Activated effector memory CD4-positive, alpha-beta T cell treated with Interleukin-2 at 50 U/mL for 16 hours (primary cell): ENCODE data around the gene SPATA21.
"Not testable (repeated sequence)": the region's sequence is repeated elsewhere in the genome, so short reads cannot be mapped to it uniquely, and the experiment has no call there.

Experiments
- DNase-seq: peaks from one replicate; pipeline ENCODE4 v3.0.0-alpha.2; 2020

The SPATA21 gene

GRCh38 chr1:16436946-16437474 is at the start of gene SPATA21:
Gene SPATA21 (minus strand): TSS chr1:16437424. CDS start chr1:16431371, 6,053 bp downstream.
- DNase-seq: no peak

DNA sequence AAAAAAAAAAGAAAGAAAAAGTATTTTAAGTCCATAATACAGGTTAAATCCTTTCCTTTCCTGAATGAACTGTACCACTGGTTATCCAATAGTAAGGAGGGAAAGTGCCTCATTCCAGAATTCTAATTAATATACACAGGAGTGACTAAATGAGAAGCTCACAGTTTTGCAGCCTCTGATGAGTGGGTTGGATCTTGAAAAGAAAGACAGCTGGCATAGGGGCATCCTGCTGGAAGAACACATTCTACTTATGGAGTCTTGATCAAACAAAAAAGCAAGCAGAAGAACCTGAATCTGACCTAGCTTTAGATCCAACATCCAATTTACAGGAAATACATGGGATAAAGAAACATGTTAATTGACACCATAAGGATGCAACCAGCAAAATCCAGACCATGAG is 49.8 kb upstream of the SPATA21 start:
- DNase-seq: not testable (repeated sequence)

GRCh38 chr1:16486316-16486715 is 49.1 kb upstream of the SPATA21 start:
- DNase-seq: not testable (repeated sequence)

GRCh38 chr1:16484931-16485330 is 47.7 kb upstream of the SPATA21 start:
- DNase-seq: no peak

- no peak for DNase-seq
These were observed 47.2 kb upstream of the SPATA21 start for GRCh38 chr1:16484501-16484835.

DNA sequence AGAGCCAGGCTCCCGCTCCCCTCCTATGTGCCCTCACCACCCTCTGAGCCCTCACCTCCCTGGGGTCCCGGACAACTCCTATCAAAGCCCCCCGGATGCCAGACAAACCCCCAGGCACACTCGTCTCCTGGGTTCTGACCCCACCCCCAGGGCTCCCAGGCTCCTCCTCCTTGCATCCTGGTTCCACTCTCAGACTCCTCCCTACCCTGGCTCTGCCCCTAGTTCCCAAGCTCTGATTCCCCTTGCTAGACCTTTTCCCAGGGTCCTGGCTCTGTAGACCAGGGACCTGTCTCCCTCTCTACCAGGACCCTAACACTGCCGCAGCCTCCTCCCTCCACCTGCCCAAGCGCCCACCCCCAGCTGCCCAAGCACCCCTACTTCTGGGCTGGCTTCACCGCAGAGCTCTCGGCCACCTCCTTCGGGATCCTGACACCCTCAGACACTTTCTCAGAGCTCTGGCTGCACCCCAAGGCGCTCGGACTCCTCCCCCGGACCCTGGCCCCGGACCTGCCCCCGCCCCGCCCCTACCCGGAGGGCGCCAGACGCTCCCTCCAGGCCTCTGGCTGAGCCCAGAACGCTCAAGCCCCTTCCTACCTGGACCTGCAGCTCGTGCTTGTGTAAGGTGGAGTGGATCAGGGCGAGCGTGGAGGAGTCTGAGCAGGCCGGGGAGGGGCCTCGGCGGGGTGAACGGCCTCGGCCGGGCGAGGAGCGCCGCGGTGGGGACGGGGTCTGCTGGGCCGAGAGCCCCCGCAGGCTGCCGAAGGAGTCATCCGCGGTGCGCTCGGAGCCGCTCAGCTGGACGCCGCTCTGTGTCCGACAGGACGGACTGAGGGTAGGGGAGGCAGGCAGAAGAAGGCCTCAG is 46.6 kb upstream of the SPATA21 start:
- not testable (repeated sequence) for DNase-seq

DNA sequence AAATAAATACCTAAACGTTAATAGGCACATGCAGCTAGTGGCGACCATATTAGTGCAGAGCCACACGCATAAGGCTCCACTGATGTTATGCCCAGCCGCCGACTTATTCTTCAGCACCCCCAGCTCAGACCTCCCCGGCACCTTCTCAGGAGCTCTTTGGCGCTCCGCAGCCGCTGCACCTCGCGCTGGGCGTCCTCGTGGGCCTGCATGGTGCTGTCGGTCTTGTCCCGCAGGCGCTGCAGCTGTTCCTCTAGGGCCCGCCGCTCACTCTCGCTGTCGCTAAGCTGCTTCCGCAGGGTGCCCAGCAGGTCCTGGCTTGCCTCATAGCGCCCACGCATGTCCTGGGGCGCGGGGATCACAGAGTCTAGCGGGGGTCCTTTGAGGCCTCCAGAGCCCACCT is 45.9 kb upstream of the SPATA21 start:
- DNase-seq: not testable (repeated sequence)

DNA sequence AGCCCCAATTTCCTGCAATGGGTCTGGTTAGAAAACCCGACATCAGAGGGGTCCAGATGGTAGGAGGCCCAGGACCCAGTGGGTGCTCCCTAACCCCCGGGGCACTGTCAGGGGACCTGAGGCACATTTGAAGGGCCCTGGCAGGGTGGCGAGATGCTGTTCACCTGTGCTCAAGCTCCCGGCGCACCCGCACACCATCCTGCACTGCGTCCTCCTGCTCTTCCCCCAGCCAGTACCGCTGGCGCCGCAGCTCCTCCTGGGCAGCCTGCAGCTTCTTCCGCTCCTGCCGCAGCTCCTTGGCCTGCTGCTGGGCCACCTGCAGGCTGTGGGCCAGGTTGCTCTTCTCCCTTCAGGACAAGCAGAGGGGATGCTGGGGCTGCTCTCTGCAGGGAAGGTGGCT is 40.9 kb upstream of the SPATA21 start:
- no peak for DNase-seq

GRCh38 chr1:16475771-16476770 is 38.8 kb upstream of the SPATA21 start:
- not testable (repeated sequence) for DNase-seq

- not testable (repeated sequence) for DNase-seq
These were observed 37.7 kb upstream of the SPATA21 start for GRCh38 chr1:16474891-16475290.

GRCh38 chr1:16474166-16474800 is 37.1 kb upstream of the SPATA21 start:
- no peak for DNase-seq

- DNase-seq: no peak
These were observed 31.3 kb upstream of the SPATA21 start for GRCh38 chr1:16468558-16468957.

DNA sequence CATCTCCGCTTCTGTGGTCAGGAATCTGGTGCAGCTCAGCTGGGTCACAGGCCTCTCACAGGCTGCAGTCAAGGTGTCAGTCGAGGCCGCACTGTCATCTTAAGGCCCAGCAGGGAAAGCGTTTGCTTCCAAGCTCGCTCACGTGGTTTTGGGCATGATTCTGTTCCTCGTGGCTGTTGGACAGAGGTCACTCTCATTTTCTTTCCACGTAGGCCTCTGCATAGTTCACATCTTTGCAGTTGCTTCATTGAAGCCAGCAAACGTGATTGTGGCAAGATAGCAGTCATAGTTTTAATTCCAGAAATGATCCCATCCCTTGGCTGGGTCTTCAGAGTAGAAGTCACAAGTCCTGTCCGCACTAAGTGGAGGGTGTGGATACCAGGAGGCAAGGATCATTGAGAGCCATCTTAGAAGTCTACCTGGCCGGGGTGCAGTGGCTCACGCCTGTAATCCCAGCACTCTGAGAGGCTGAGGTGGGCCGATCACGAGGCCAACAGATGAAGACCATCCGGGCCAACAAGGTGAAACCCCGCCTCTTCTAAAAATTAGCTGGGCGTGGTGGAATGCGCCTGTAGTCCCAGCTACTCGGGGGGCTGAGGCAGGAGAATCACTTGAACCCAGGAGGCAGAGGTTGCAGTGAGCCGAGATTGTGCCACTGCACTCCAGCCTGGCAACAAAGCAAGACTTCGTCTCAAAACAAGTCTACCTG is 27.8 kb upstream of the SPATA21 start:
- no peak for DNase-seq

DNA sequence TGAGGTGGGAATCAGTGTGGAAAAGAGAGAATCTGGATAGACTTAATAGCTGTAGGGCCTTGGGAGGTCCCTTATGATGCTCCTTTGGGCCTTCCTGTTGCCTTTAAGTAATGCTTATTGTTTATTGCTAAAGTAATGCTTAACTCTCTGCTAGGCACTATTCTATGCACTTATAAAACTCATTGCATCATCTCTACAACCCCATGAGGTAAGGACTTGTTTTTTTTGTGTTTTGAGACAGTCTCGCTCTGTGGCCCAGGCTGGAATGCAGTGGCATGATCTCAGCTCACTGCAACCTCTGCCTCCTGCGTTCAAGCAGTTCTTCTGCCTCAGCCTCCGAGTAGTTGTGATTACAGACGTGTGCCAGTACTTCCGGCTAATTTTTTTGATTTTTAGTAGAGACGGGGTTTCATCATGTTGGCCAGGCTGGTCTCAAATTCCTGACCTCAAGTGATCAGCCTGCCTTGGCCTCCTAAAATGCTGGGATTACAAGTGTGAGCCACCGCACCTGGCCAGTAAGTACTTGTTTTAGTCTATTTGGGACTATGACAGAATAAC is 25.6 kb upstream of the SPATA21 start:
- no peak for DNase-seq

GRCh38 chr1:16461681-16462080 is 24.5 kb upstream of the SPATA21 start:
- no peak for DNase-seq

DNA sequence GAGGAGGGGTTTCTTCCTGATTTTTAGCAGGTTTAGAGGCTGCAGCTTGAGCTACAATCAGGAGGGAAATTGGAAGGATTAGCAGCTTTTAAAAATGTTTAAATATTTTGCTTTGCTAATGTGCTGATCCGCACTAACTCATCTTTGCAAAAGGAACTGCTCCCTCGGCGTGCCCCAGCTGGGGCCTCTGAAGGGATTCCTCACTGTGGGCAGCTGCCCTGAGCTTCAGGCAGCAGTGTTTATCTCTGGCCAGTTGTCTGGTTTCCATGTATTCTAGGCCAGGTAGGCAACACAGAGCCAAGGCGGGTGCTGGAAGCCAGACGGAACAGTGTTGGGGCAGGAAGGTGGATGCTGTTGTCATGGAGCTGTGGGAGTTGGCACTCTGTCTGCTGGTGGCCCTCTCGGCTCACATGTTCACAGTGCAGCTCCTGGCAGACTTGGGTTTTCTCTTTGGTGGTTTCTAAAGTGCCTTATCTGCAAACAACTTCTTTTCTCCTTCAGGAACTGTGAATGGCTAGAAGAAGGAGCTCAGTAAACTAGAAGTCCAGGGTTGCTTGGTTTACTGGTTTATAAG is 22.2 kb upstream of the SPATA21 start:
- no peak for DNase-seq

DNA sequence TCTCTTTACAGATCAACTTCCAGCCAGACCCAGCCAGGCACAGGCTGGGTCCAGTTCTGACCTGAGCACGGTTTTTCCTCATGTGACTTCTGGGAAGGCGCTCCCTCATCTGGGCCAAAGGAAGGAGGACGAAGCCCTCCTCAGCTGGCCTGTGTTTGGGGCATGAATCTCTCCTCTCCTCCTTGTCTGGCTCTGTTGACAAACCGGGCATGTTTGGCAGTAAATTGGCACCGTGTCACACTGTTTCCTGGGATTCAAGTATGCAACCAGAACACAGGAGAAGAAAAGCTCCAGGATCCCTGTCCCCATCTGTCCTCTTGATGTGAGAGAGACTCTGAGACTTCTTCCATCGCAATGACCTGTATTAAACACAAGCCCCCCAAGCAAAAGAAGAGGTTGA is 21.6 kb upstream of the SPATA21 start:
- DNase-seq: no peak

GRCh38 chr1:16456151-16456550 is 18.9 kb upstream of the SPATA21 start:
- DNase-seq: not testable (repeated sequence)

- DNase-seq: not testable (repeated sequence)
These were observed 17.7 kb upstream of the SPATA21 start for GRCh38 chr1:16454909-16455308.

- DNase-seq: no peak
These were observed 14.8 kb upstream of the SPATA21 start for GRCh38 chr1:16451841-16452528.
